Hematopoietic multipotent progenitor cell treated with erythropoietin and hydrocortisone succinate and interleukin-3 and kit ligand, for 6 days (in vitro differentiated cells): ENCODE results near the gene APOO.

Experiments
- DNase-seq: peaks from one replicate; pipeline ENCODE4 v3.0.0-alpha.2; 2015

APOO gene

GRCh38 chrX:23857363-23857762, 50.4 kb downstream of the APOO start:
- DNase-seq = no peak

GRCh38 chrX:23855569-23855968, 52.2 kb downstream of the APOO start:
- no peak for DNase-seq

GRCh38 chrX:23854945-23855344, 52.8 kb downstream of the APOO start:
- no peak for DNase-seq

GRCh38 chrX:23854122-23854521, 53.6 kb downstream of the APOO start:
- DNase-seq = no peak

GRCh38 chrX:23851544-23851943, 56.2 kb downstream of the APOO start:
- no peak for DNase-seq

GRCh38 chrX:23849241-23849640, 58.5 kb downstream of the APOO start:
- peak; percentile 11 for DNase-seq

GRCh38 chrX:23845351-23845817, 62.4 kb downstream of the APOO start:
- DNase-seq = peak; percentile 71

GRCh38 chrX:23844502-23845138, 63.1 kb downstream of the APOO start:
- DNase-seq = peak; percentile 76

GRCh38 chrX:23841847-23842522, 65.8 kb downstream of the APOO start:
- no peak for DNase-seq

- no peak for DNase-seq
Observed at GRCh38 chrX:23840674-23841073, 67.1 kb downstream of the APOO start.

- DNase-seq = peak; percentile 7
Observed at GRCh38 chrX:23838953-23839352, 68.8 kb downstream of the APOO start.

- no peak for DNase-seq
Observed at GRCh38 chrX:23832721-23833120, 75.0 kb downstream of the APOO start.

- no peak for DNase-seq
Observed at GRCh38 chrX:23828881-23829280, 78.9 kb downstream of the APOO start.

- no peak for DNase-seq
Observed at GRCh38 chrX:23826653-23827052, 81.1 kb downstream of the APOO start.

GRCh38 chrX:23826216-23826615, 81.5 kb downstream of the APOO start:
- DNase-seq = no peak

GRCh38 chrX:23825675-23826074, 82.1 kb downstream of the APOO start:
- no peak for DNase-seq

GRCh38 chrX:23822841-23823240, 84.9 kb downstream of the APOO start:
- DNase-seq = no peak

- DNase-seq = no peak
Observed at GRCh38 chrX:23822397-23822796, 85.3 kb downstream of the APOO start.

- DNase-seq = no peak
Observed at GRCh38 chrX:23821847-23822246, 85.9 kb downstream of the APOO start.

- no peak for DNase-seq
Observed at GRCh38 chrX:23820235-23820782, 87.4 kb downstream of the APOO start.

GRCh38 chrX:23819385-23820234, 88.1 kb downstream of the APOO start:
- no peak for DNase-seq

GRCh38 chrX:23817979-23818336, 89.8 kb downstream of the APOO start:
- DNase-seq = no peak

GRCh38 chrX:23816179-23816578, 91.6 kb downstream of the APOO start:
- no peak for DNase-seq

GRCh38 chrX:23815376-23815775, 92.4 kb downstream of the APOO start:
- no peak for DNase-seq
